ENCODE measurements around the gene HGD.

Gene HGD

DNA sequence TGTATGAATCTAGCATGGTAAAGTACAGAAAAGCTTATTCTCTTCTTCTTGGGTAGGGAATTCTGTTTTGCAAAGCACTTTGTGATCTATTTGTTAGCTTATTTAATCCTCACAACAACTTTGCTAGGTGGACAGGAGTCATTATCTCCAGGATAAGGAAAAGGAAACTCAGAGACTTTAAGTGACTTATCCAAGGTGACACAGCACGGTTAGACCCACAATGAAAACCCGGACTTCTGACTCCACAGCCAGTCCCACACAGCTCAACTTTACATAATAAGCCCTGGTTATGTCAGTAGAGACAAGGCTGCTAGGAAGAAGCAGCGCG is 86.3 kb downstream of the HGD start:
- DNase-seq (ENCODE audit: low read depth, low spot score) = no peak

GRCh38 chr3:120587332-120587975 is 94.6 kb downstream of the HGD start:
- no peak for DNase-seq (ENCODE audit: low read depth, low spot score)
